ENCODE data around the gene DAAM1. TPM values are rescaled to one million over a fixed set of nuclear protein-coding genes. Genes with fewer than 3 reads are reported as not detected.

Gene DAAM1
- polyA plus RNA-seq, 1 of the 3 experiments (the other 2 are of a cell fraction) = 5.1 TPM

DNA sequence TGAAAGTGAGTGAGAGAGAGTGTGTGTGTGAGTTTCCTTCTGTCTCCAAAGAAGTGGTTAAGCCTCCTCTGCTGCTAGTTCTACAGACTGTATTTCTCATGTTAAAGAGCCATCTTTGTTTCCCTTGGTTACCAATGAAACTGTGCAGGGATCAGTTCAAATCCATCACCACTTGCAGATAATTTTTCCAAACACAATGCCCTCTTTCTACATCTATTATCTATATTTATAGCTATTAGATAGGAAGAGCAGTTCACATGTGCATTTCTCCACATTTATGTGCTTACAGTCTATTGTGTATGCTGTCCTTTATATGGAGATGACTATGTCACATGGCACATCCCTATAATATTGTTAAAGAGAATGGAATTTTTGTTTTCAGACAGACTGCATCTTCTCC, 2.2 kb upstream of the DAAM1 start:
- H3K27me3 ChIP-seq (ENCODE audit: insufficient read depth) = no peaks in the 10 kb centered on the region
- TF ChIP-seq TEAD4 (IDR thresholded peaks at IDR 0.05; ENCODE audit: borderline replicate concordance, insufficient read depth) = no peak
- TF ChIP-seq EP300 (IDR thresholded peaks at IDR 0.05; ENCODE audit: borderline replicate concordance in 1 of 2, low read depth in 1 of 2, low read length in 1 of 2) = no peak
- no peak for TF ChIP-seq TAF1 (IDR thresholded peaks at IDR 0.05; ENCODE audit: borderline replicate concordance, low read depth, low read length)
- no peak for TF ChIP-seq IRF3 (IDR thresholded peaks at IDR 0.05; ENCODE audit: low read depth, low read length)
- no peak for TF ChIP-seq CHD2 (IDR thresholded peaks at IDR 0.05; ENCODE audit: low read length, partially characterized antibody)
- TF ChIP-seq FOXJ3 (CRISPR knock-in tag; IDR thresholded peaks at IDR 0.05) = no peak
- no peak for TF ChIP-seq RXRA (IDR thresholded peaks at IDR 0.05; ENCODE audit: borderline replicate concordance, low read depth)
- no peak for TF ChIP-seq NRF1 (IDR thresholded peaks at IDR 0.05; ENCODE audit: low read depth, low read length)
- TF ChIP-seq MEF2A (IDR thresholded peaks at IDR 0.05; ENCODE audit: borderline replicate concordance, low read depth) = no peak
- no peak for TF ChIP-seq TCF12 (IDR thresholded peaks at IDR 0.05)
- TF ChIP-seq RCOR1 (IDR thresholded peaks at IDR 0.05; ENCODE audit: low read length) = no peak
- no peak for TF ChIP-seq FOSL2 (IDR thresholded peaks at IDR 0.05; ENCODE audit: borderline replicate concordance, low read depth)
- no peak for TF ChIP-seq RFX5 (IDR thresholded peaks at IDR 0.05; ENCODE audit: low read length)
- TF ChIP-seq PBX3 (IDR thresholded peaks at IDR 0.05) = no peak
- TF ChIP-seq REST (IDR thresholded peaks at IDR 0.05; ENCODE audit: low read depth, low read length) = no peak
- TF ChIP-seq RAD21 (IDR thresholded peaks at IDR 0.05; ENCODE audit: low read length) = no peak
- no peak for TF ChIP-seq ELF1 (IDR thresholded peaks at IDR 0.05)
- TF ChIP-seq SIN3A (IDR thresholded peaks at IDR 0.05; ENCODE audit: borderline replicate concordance, low read depth, low read length) = no peak
- TF ChIP-seq JUND (IDR thresholded peaks at IDR 0.05) = no peak
- TF ChIP-seq GABPA (IDR thresholded peaks at IDR 0.05; ENCODE audit: low read depth) = no peak
- POLR2A ChIA-PET = interaction anchor here (0.6 kb wide), 1 partner anchor 73 kb away, joined by 3 read pairs; no protein-coding TSS in a partner anchor
- CTCF ChIA-PET = interaction anchor here (1.1 to 1.2 kb wide), 2 partner anchors 258 to 298 kb away, joined by 3 read pairs; partner anchors contain the start of genes JKAMP and L3HYPDH
- H3K4me2 ChIP-seq = no peak overlapping the region
- H3K9me2 ChIP-seq = no peaks in the 10 kb centered on the region
- H2AFZ ChIP-seq (ENCODE audit: low read depth) = no peak overlapping the region
- H3K36me3 ChIP-seq (replicated peaks in 1 of 2; ENCODE audit: control insufficient read depth in 1 of 2, insufficient read depth in 2 of 2, low read length in 1 of 2) = no peaks in the 10 kb centered on the region
- H3K9me3 ChIP-seq = no peaks in the 10 kb centered on the region
- peaks cover 17% of the 10 kb centered on the region for H3K79me2 ChIP-seq (ENCODE audit: insufficient read depth)
- no peaks in the 10 kb centered on the region for H4K20me1 ChIP-seq (ENCODE audit: insufficient read depth)
- H3K4me1 ChIP-seq (ENCODE audit: control insufficient read depth in 1 of 2, insufficient read depth in 2 of 2, low read depth in 1 of 2, low read length in 1 of 2) = peaks cover 0 to 13% of the 10 kb centered on the region in 2 experiments; a peak in 2 of 4 replicates
- DNase-seq = no peak
- H3F3A ChIP-seq (replicated peaks; ENCODE audit: insufficient read depth) = peaks cover 4% of the 10 kb centered on the region
- H3K9ac ChIP-seq = no peak overlapping the region
- no peak overlapping the region for H3K27ac ChIP-seq (ENCODE audit: low read depth in 2 of 2, low read length in 1 of 2)
- H3K4me3 ChIP-seq (ENCODE audit: low read depth in 2 of 2, low read length in 1 of 2) = no peak overlapping the region
